Measurements from ENCODE around the gene MEST.
"Not testable (repeated sequence)": the region's sequence is repeated elsewhere in the genome, so short reads cannot be mapped to it uniquely, and the experiment has no call there.

The MEST gene

GRCh38 chr7:130486114-130486953 is 5.6 kb upstream of the MEST start:
- no peak for DNase-seq

DNA sequence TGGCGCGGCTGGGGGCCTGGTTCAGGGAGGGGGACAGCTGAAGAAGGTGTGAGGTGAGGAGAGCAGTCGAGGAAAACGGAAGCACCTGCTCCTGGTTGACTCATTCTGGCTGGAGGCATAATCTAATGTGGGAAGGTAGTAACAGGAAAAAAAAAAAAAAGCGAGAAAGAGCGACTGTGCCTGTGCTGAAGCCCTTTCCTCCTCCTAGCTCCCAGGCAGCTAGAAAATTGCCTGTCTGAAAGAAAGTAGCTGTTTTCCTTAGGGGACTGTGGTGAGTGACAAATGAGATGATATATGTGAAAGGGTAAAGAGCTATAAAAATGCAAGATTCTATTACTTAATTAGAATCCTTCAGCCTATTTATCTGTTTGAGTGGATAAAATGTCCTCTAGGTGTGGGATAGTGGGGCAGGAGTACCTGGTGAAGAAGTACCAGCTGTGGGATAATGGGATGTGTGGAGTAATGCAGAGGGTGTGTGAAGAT is 4.9 kb upstream of the MEST start:
- peak; percentile 23 for DNase-seq

DNA sequence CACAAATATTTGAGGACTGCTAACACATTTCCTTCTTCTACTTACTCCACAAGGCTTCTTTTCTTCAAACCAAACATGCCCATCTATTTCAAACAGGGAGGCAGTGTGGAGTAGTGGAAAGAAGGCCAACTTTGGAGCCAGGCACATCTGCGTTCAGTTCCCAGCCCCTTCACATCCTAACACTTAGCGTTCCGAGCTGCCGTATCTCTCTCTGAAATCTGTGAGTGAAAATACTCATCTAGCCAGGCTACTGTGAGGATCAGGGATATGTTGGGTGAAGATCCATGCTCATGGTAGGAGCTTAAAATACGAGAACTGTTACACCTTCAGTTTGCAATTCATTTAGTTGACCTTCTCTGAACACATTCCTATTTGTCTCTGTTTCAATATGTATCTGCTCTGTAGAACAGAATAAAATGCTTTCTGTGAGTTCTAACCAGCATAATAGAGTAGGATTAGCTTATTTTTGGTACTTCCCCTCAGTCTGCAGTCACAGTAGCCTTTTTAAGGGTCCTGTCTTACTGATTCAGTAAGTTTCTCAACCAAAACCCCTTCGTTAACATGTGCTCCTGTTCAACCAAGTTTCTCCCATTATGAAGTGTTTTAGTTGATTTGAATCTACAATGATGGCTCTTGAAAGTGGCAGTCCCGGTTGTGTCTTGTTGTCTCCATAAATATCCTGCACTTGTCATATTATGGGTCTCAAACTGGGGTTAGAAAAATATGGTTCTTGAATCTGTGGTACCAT is 3.3 kb upstream of the MEST start:
- DNase-seq = no peak

GRCh38 chr7:130489140-130489983 is 2.5 kb upstream of the MEST start:
- peak; percentile 96 for DNase-seq

GRCh38 chr7:130490311-130490791 is 1.5 kb upstream of the MEST start:
- no peak for DNase-seq

- DNase-seq = no peak
Observed at GRCh38 chr7:130490888-130491804, 739 bp upstream of the MEST start.

GRCh38 chr7:130492523-130493274 is 814 bp downstream of the MEST start:
- no peak for DNase-seq

- peak; percentile 26 for DNase-seq
Observed at GRCh38 chr7:130493275-130493873, 1.5 kb downstream of the MEST start.

- peak; percentile 20 for DNase-seq
Observed at GRCh38 chr7:130494431-130494858, 2.6 kb downstream of the MEST start.

GRCh38 chr7:130500463-130500862 is 8.6 kb downstream of the MEST start:
- DNase-seq = no peak

DNA sequence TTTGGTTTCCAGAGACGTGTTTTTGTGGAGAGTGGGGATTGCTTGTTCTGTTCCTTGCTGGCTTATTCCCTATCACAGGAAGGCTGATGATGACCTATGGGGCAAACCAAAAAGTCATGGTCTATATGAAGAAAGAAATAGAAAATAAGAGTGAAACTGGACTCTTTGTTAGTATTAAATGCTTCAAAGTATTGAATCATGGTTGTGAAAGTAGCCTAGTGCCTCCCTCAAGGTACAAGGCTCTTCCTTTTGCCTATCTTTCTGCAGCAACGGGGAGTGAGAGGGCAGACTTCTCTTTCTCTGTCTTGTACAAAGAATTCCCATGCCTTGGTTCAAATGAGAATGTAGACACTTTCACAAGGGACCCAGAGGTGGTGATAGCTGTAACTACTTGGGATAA is 9.0 kb downstream of the MEST start:
- no peak for DNase-seq

GRCh38 chr7:130505753-130506152 is 13.9 kb downstream of the MEST start:
- no peak for DNase-seq

GRCh38 chr7:130506358-130506757 is 14.5 kb downstream of the MEST start:
- DNase-seq = no peak

GRCh38 chr7:130512038-130512437 is 20.2 kb downstream of the MEST start:
- not testable (repeated sequence) for DNase-seq

DNA sequence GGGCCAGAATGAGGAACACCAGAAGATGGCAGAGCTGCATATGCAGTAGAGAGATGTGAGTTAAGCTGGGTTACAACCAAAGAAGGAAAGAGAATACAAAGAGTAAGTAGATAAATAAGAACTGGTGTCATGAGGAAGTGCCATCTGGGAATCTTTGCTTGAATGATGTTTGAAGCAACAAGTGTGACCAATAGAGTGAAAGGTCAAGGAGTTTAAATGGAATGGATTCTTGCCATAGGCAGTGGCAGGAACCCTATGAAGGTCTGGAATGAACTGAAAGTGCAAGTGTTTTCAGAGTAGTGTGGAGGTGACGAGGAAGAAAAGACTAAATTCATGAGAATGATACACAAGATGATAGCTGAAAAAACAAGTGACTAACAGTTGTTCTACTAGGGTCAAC is 21.6 kb downstream of the MEST start:
- no peak for DNase-seq

- no peak for DNase-seq
Observed at GRCh38 chr7:130515315-130516040, 23.6 kb downstream of the MEST start.

DNA sequence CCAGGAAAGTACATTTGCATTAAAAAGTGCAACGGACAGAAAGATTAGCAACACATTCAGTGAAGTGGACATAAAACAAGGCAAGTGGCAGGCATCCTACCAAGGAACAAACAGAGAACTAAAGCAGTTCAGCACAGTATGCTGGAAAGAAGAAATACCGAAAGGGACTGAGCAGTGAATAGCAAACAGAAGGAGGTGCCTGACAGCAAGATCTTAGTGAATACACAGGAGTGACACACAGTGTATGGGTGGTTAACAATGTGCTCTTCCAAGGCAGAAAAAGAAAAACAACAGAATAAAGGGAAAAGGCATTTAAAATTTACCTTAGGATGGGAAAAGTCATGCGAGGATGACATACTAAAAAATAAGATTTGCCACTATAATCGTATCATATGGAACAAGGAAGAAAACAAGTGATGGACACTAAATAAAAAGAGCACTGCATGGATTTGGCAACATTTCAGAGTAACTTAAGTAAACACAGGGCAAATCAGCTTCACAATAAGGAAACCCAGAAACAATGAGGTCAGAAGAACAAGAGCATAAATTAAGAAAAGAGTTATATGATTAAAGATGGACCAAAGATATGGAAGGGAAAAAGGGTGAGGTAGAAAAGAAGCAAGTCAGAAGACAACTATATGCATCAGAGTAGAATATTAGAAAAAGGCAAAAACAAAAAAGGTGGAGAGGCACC is 29.5 kb downstream of the MEST start:
- no peak for DNase-seq

- DNase-seq = not testable (repeated sequence)
Observed at GRCh38 chr7:130523519-130524125, 31.7 kb downstream of the MEST start.

GRCh38 chr7:130524628-130525027 is 32.7 kb downstream of the MEST start:
- DNase-seq = no peak

Data from NCI-H226 (cell line).